ENCODE measurements around the gene ACTL10.

DNA sequence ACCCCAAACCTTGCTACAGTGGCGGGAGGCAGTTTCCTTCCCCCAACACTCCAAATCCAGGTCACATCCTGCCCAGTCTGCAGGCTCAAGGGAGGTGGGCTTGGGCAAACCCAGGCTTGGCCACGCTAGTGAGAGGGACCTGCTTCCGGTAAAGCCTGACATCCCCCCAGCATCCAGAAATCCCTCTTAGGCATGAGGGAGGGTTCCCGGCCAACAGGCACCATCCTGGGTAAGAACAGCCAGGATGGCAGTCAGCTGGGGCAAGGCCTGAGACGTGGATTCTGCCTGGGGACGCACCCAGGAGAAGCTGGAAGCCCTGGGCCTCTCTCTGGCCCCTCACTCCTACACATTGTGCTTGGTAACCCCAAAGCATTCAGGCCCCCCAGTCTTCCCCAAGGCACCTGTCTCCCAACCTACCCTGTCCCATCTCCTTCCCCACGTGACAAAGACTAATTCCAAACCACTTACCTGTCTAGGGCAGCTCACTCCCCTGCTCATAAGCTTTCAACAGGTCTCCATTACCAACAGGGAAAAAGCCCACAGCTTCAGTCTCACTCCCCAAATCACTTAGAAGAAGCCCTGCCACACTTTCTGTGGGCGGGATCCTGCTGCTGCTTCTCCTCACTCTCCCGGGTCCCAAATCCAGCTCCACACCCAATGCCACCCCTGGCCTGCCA lies 2.5 kb upstream of the ACTL10 start:
- TF ChIP-seq POLR2A (IDR thresholded peaks at IDR 0.05): no peak
- TF ChIP-seq, protein P1, sequence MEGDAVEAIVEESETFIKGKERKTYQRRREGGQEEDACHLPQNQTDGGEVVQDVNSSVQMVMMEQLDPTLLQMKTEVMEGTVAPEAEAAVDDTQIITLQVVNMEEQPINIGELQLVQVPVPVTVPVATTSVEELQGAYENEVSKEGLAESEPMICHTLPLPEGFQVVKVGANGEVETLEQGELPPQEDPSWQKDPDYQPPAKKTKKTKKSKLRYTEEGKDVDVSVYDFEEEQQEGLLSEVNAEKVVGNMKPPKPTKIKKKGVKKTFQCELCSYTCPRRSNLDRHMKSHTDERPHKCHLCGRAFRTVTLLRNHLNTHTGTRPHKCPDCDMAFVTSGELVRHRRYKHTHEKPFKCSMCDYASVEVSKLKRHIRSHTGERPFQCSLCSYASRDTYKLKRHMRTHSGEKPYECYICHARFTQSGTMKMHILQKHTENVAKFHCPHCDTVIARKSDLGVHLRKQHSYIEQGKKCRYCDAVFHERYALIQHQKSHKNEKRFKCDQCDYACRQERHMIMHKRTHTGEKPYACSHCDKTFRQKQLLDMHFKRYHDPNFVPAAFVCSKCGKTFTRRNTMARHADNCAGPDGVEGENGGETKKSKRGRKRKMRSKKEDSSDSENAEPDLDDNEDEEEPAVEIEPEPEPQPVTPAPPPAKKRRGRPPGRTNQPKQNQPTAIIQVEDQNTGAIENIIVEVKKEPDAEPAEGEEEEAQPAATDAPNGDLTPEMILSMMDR (IDR thresholded peaks at IDR 0.05): no peak

Data from sigmoid colon (tissue), 3 donors.